Caco-2 (cell line): ENCODE measurements around the gene KRT33A. TPM values are rescaled to one million over a fixed set of nuclear protein-coding genes. Genes with fewer than 3 reads are reported as not detected.
"Not testable (repeated sequence)": the region's sequence is repeated elsewhere in the genome, so short reads cannot be mapped to it uniquely, and the experiment has no call there.

Experiments used
- BruUV-seq: library from RNA; stranded (reverse); fragments of 400-500 nt; replicated peaks from 2 replicates; lab custom pipeline; 2021; lab: Mats Ljungman, UMichigan
- CTCF ChIA-PET: fragments of 300-600 bp; sonication (Branson Sonifier 250); formaldehyde crosslinking; loops from one replicate; lab custom pipeline; 2022; ENCODE audit warnings: antibody characterized with exemption; lab: Charles Lee
- POLR2A ChIA-PET: fragments of 300-600 bp; sonication (Branson Sonifier 250); formaldehyde crosslinking; loops from one replicate; lab custom pipeline; 2022; ENCODE audit warnings: antibody characterized with exemption; lab: Charles Lee
- DNase-seq, 2 experiments: peaks; one replicate each; pipeline versions ENCODE4 v3.0.0 to v3.0.0-alpha.2; 2020 to 2022
- H3K27me3 ChIP-seq: replicated peaks from 2 replicates; pipeline ENCODE4 v1.6.0; 2011; ENCODE audit warnings: low read length; ENCODE audit not compliant: control insufficient read depth, insufficient read depth
- H3K36me3 ChIP-seq: 2 replicates; pipeline ENCODE4 v1.5.1; 2011; ENCODE audit warnings: low read length; ENCODE audit not compliant: control insufficient read depth, insufficient read depth
- H3K4me1 ChIP-seq: fragments of 250-450 bp; sonication (Bioruptor Pico); 2 replicates; pipeline ENCODE4 v1.5.1; 2020; ENCODE audit warnings: mild to moderate bottlenecking
- H3K4me3 ChIP-seq: 2 replicates; pipeline ENCODE4 v1.5.1; 2011; ENCODE audit warnings: low read depth, mild to moderate bottlenecking, control low read depth, low read length
- H3K9me3 ChIP-seq: fragments of 250-450 bp; sonication (Bioruptor Pico); 2 replicates; pipeline ENCODE4 v1.5.1; 2020; ENCODE audit warnings: mild to moderate bottlenecking, moderate library complexity
- H3K27ac Mint-ChIP-seq: one replicate; pipeline ENCODE4 v1.8.0; 2022; ENCODE audit warnings: mixed read lengths; ENCODE audit not compliant: unreplicated experiment
- H3K27me3 Mint-ChIP-seq: one replicate; pipeline ENCODE4 v1.8.0; 2022; ENCODE audit warnings: mixed read lengths; ENCODE audit not compliant: insufficient read depth, unreplicated experiment
- H3K36me3 Mint-ChIP-seq: one replicate; pipeline ENCODE4 v1.8.0; 2022; ENCODE audit warnings: mild to moderate bottlenecking, mixed read lengths; ENCODE audit not compliant: insufficient read depth, unreplicated experiment
- H3K4me1 Mint-ChIP-seq: one replicate; pipeline ENCODE4 v1.8.0; 2022; ENCODE audit warnings: low read depth, mixed read lengths; ENCODE audit not compliant: unreplicated experiment
- H3K4me3 Mint-ChIP-seq: one replicate; pipeline ENCODE4 v1.8.0; 2022; ENCODE audit warnings: mild to moderate bottlenecking, moderate library complexity, mixed read lengths; ENCODE audit not compliant: unreplicated experiment
- H3K9me3 Mint-ChIP-seq: one replicate; pipeline ENCODE4 v1.8.0; 2022; ENCODE audit warnings: mixed read lengths; ENCODE audit not compliant: unreplicated experiment
- CTCF ChIP-seq, 2 experiments: fragments of 200-600 bp in 1 of 2; IDR thresholded peaks; 1 replicate in 1 of 2; 2 replicates in 1 of 2; pipeline versions ENCODE4 v1.5.1 to v1.8.0; 2011 to 2022; ENCODE audit warnings: antibody characterized with exemption in 1 of 2, control low read depth in 1 of 2, inconsistent platforms in 1 of 2, low read depth in 1 of 2, low read length in 1 of 2, mild to moderate bottlenecking in 1 of 2, moderate library complexity in 1 of 2; ENCODE audit not compliant: insufficient read depth in 1 of 2, severe bottlenecking in 1 of 2, unreplicated experiment in 1 of 2
- intact Hi-C: fragments of 100-400 bp; cut with micrococcal nuclease; formaldehyde crosslinking; loops from one replicate; pipeline ENCODE4 v1.10.0; 2022; ENCODE audit not compliant: unreplicated experiment
- total RNA-seq: library from RNA; stranded (reverse); gene quantifications from 2 replicates; pipeline ENCODE4 v1.2.3, GENCODE V29; 2022

Gene KRT33A
- total RNA-seq, 1 experiment from 2014 or later: not detected

- ChIA-PET CTCF (no interaction called here), POLR2A (no interaction called here)
- DNase-seq: no peak
- no peaks in the 10 kb centered on the region for H3K36me3 Mint-ChIP-seq
- peaks cover 24% of the 10 kb centered on the region for H3K4me1 ChIP-seq
- H3K4me3 ChIP-seq: no peak overlapping the region
- H3K27me3 Mint-ChIP-seq: no peaks in the 10 kb centered on the region
- TF ChIP-seq CTCF (IDR thresholded peaks at IDR 0.05; ENCODE audit: insufficient read depth in 1 of 2, low read depth in 1 of 2, low read length in 1 of 2, severe bottlenecking in 1 of 2, unreplicated experiment in 1 of 2): no peak
- peaks cover 15% of the 10 kb centered on the region for H3K4me1 Mint-ChIP-seq
- H3K4me3 Mint-ChIP-seq: no peak overlapping the region
- H3K36me3 ChIP-seq: no peaks in the 10 kb centered on the region
- intact Hi-C loops: no loop called here
- BruUV-seq: no TSS peak
- peaks cover 11% of the 10 kb centered on the region for H3K9me3 Mint-ChIP-seq
- peaks cover 7% of the 10 kb centered on the region for H3K9me3 ChIP-seq
- no peak overlapping the region for H3K27ac Mint-ChIP-seq
- no peaks in the 10 kb centered on the region for H3K27me3 ChIP-seq
Measured at GRCh38 chr17:41386227-41386626, 35.6 kb upstream of the KRT33A start.

- intact Hi-C loops: no loop called here
- ChIA-PET POLR2A (no interaction called here), CTCF (no interaction called here)
- Histone ChIP-seq H3K27me3 (no peaks in the 10 kb centered on the region), H3K36me3 (no peaks in the 10 kb centered on the region), H3K4me1 (peaks cover 9% of the 10 kb centered on the region), H3K9me3 (peaks cover 7% of the 10 kb centered on the region), H3K4me3 (no peak overlapping the region)
- no peak overlapping the region for H3K27ac Mint-ChIP-seq
- H3K4me3 Mint-ChIP-seq: no peak overlapping the region
- H3K9me3 Mint-ChIP-seq: peaks cover 11% of the 10 kb centered on the region
- H3K4me1 Mint-ChIP-seq: peaks cover 6% of the 10 kb centered on the region
- BruUV-seq: no TSS peak
- peak in 1 of 2 experiments; percentile 47 for DNase-seq
- TF ChIP-seq CTCF (IDR thresholded peaks at IDR 0.05; ENCODE audit: insufficient read depth in 1 of 2, low read depth in 1 of 2, low read length in 1 of 2, severe bottlenecking in 1 of 2, unreplicated experiment in 1 of 2): no peak
- H3K36me3 Mint-ChIP-seq: no peaks in the 10 kb centered on the region
- no peaks in the 10 kb centered on the region for H3K27me3 Mint-ChIP-seq
Measured at GRCh38 chr17:41383690-41384089, 33.1 kb upstream of the KRT33A start.

GRCh38 chr17:41382394-41382793 lies 31.8 kb upstream of the KRT33A start:
- no peak overlapping the region for H3K4me3 ChIP-seq
- intact Hi-C loops: no loop called here
- CTCF ChIA-PET: no interaction called here
- Mint-ChIP-seq H3K9me3 (peaks cover 11% of the 10 kb centered on the region), H3K4me1 (peaks cover 6% of the 10 kb centered on the region), H3K27me3 (no peaks in the 10 kb centered on the region), H3K4me3 (no peak overlapping the region), H3K27ac (no peak overlapping the region), H3K36me3 (no peaks in the 10 kb centered on the region)
- no peak for TF ChIP-seq CTCF (IDR thresholded peaks at IDR 0.05; ENCODE audit: insufficient read depth in 1 of 2, low read depth in 1 of 2, low read length in 1 of 2, severe bottlenecking in 1 of 2, unreplicated experiment in 1 of 2)
- H3K9me3 ChIP-seq: peaks cover 9% of the 10 kb centered on the region
- no peak for DNase-seq
- no TSS peak for BruUV-seq
- H3K36me3 ChIP-seq: no peaks in the 10 kb centered on the region
- POLR2A ChIA-PET: no interaction called here
- H3K4me1 ChIP-seq: peaks cover 9% of the 10 kb centered on the region
- no peaks in the 10 kb centered on the region for H3K27me3 ChIP-seq

GRCh38 chr17:41381943-41382342 lies 31.3 kb upstream of the KRT33A start, which contains the start of gene KRT34:
TSS of gene KRT34 (minus strand) at chr17:41382306. CDS start at chr17:41382246, 60 bp downstream.
- H3K36me3 Mint-ChIP-seq, POLR2A ChIA-PET: not testable (repeated sequence)

GRCh38 chr17:41380091-41380490 lies 29.5 kb upstream of the KRT33A start:
- CTCF ChIA-PET, POLR2A ChIA-PET: not testable (repeated sequence)

More at GRCh38 chr17:41381943-41382342, 31.3 kb upstream of the KRT33A start, which contains the start of gene KRT34:
- H3K27ac Mint-ChIP-seq, intact Hi-C loops, H3K36me3 ChIP-seq, DNase-seq, CTCF ChIA-PET, H3K4me3 Mint-ChIP-seq, BruUV-seq, H3K27me3 ChIP-seq, H3K27me3 Mint-ChIP-seq, H3K4me1 Mint-ChIP-seq, H3K4me1 ChIP-seq, H3K9me3 Mint-ChIP-seq, H3K4me3 ChIP-seq, H3K9me3 ChIP-seq: not testable (repeated sequence)

More at GRCh38 chr17:41380091-41380490, 29.5 kb upstream of the KRT33A start:
- intact Hi-C loops, H3K27me3 ChIP-seq, H3K4me1 Mint-ChIP-seq, H3K36me3 Mint-ChIP-seq, BruUV-seq, H3K4me3 ChIP-seq, H3K27me3 Mint-ChIP-seq, H3K27ac Mint-ChIP-seq, H3K4me3 Mint-ChIP-seq, H3K36me3 ChIP-seq, H3K4me1 ChIP-seq, H3K9me3 Mint-ChIP-seq, DNase-seq, H3K9me3 ChIP-seq: not testable (repeated sequence)
